Measurements from ENCODE around the gene NT5DC2. TPM values are rescaled to one million over a fixed set of nuclear protein-coding genes. Genes with fewer than 3 reads are reported as not detected.
A peak's percentile ranks its signal among the peaks of the same experiment; 100 is the strongest.

Gene NT5DC2
- total RNA-seq, 2 donors from 2014 or later: 12.5 to 49.1 TPM

DNA sequence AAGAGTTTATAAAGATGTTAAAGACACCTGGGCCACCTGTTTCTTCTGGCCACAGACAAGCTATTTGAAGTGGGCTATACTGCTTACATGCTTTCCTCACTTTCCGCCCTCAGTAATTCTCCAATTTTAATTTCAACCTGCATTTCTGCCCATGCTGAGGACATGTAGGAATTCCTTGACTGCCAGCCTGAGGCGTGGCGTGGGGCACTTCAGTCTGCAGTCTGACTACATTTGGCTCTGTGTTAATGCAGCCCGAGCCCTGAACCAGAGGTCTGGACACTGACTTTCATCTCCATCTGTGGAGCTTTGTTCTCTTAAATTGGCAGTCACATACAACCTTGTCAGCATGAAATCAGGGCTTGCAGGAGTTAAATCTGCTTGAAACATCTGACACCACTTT is 11.3 kb upstream of the NT5DC2 start:
- no peaks in the 10 kb centered on the region for H3K4me1 ChIP-seq
- DNase-seq: no peak
- H3K36me3 ChIP-seq: peaks cover 6% of the 10 kb centered on the region
- TF ChIP-seq, protein P1, sequence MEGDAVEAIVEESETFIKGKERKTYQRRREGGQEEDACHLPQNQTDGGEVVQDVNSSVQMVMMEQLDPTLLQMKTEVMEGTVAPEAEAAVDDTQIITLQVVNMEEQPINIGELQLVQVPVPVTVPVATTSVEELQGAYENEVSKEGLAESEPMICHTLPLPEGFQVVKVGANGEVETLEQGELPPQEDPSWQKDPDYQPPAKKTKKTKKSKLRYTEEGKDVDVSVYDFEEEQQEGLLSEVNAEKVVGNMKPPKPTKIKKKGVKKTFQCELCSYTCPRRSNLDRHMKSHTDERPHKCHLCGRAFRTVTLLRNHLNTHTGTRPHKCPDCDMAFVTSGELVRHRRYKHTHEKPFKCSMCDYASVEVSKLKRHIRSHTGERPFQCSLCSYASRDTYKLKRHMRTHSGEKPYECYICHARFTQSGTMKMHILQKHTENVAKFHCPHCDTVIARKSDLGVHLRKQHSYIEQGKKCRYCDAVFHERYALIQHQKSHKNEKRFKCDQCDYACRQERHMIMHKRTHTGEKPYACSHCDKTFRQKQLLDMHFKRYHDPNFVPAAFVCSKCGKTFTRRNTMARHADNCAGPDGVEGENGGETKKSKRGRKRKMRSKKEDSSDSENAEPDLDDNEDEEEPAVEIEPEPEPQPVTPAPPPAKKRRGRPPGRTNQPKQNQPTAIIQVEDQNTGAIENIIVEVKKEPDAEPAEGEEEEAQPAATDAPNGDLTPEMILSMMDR (IDR thresholded peaks at IDR 0.05): no peak
- H3K4me3 ChIP-seq: no peak overlapping the region
- no peak overlapping the region for H3K27ac ChIP-seq
- H3K9me3 ChIP-seq: no peaks in the 10 kb centered on the region
- H3K9ac ChIP-seq (ENCODE audit: low read depth in 2 of 2, low read length in 2 of 2): no peak overlapping the region
- intact Hi-C loops (cut with DNase I): no loop called here
- no peaks in the 10 kb centered on the region for H3K27me3 ChIP-seq

DNA sequence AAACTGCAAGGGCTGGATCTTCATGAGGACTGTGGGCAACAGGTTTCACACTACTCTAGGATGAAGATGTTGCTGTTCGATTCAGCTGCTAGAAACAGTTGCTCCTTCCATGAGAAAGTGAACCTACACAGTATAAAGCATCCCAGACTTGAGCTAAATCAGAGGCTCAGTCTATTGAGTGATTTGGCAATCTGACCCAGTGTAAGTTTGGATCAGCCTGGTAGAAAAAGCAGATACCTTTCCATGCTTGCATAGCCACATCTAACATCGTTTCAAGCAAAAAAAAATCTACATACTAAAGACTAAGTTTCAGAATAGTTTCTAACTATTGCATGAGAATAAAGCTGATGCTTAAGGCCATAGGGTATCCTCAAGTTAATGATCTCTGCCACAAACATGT is 7.4 kb upstream of the NT5DC2 start:
- DNase-seq: no peak
- no peaks in the 10 kb centered on the region for H3K9me3 ChIP-seq
- H3K36me3 ChIP-seq: no peaks in the 10 kb centered on the region
- H3K4me3 ChIP-seq: no peak overlapping the region
- no peaks in the 10 kb centered on the region for H3K27me3 ChIP-seq
- peaks cover 9% of the 10 kb centered on the region for H3K4me1 ChIP-seq
- no peak overlapping the region for H3K27ac ChIP-seq
- intact Hi-C loops (cut with DNase I): no loop called here
- TF ChIP-seq, protein P1 (IDR thresholded peaks at IDR 0.05): no peak
- H3K9ac ChIP-seq (ENCODE audit: low read depth in 2 of 2, low read length in 2 of 2): no peak overlapping the region

DNA sequence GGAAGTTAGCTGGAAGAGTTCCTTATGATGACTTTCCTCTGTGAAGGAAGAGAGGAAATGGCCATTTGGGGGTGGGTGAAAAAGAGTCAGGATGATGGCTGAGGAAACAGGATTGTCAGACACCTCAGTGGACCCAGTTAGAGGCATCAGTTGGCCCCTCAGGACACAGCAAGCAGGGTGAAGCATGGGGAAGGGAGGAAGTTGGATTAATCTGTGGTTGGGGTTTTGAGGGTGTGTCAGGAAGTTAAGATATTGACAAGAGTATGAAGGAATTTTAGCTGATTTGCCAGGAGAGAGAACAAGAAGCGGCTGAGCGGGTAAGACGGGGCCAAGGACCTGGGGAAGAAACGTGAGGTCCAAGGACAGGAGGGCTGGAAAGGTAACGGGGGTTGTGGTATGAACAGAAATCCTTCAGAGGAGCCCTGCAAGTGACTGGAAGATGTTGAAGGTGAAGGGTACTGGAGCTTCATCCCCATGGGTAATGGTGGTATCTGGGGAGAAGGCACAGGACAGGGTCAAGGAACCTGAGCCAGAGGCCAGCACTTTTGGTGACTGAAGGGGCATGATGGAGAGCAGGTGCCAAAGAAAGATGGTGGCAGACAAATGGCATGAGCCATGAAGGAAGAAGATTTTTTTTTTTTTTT is 5.5 kb upstream of the NT5DC2 start:
- Histone ChIP-seq H3K36me3 (no peaks in the 10 kb centered on the region), H3K4me3 (no peak overlapping the region), H3K9me3 (no peaks in the 10 kb centered on the region), H3K4me1 (peaks cover 14% of the 10 kb centered on the region), H3K27me3 (no peaks in the 10 kb centered on the region), H3K9ac (ENCODE audit: low read depth in 2 of 2, low read length in 2 of 2) (no peak overlapping the region), H3K27ac (no peak overlapping the region)
- TF ChIP-seq, protein P1 (IDR thresholded peaks at IDR 0.05): no peak
- intact Hi-C loops (cut with DNase I): no loop called here
- no peak for DNase-seq

DNA sequence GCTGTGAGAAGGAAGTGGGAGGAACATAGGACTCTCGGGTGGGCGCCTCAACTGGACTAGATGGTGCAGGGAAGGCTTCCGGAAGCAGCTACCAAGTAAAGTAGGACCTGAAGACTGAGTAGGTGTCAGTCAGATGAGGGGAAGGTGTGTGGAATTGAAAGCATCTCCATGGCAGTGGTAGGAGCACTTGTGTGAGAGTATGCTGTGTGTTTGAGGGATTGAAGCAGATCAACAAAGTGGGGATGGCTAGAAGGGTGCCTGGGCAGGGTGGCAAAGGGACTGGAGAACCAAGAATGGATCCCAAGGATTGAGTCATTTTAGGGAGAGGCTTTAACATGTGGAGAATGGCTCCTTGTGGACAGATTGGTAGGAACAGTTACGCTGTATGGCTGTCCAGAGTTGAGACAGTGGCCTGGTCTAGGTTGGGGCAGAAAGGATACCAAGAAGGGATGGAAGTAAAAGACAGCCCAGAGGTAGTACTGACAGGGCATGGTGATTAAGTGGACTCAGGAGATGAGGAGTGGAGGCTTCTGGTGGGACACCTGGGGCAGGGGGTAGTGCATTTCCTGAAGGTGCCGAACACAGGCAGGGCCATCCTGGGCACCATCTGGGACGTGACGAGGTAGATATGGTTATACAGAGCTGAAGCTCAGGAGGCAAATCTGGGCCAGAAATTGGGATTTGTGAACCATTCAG is 4.2 kb upstream of the NT5DC2 start:
- intact Hi-C loops (cut with DNase I): no loop called here
- DNase-seq: peak; percentile 18
- Histone ChIP-seq H3K4me3 (peak overlapping the region; percentile 75), H3K27ac (no peak overlapping the region), H3K36me3 (no peaks in the 10 kb centered on the region), H3K9me3 (no peaks in the 10 kb centered on the region), H3K9ac (ENCODE audit: low read depth in 2 of 2, low read length in 2 of 2) (peak overlapping the region in 1 of 2 donors; percentile 95), H3K4me1 (peaks cover 14% of the 10 kb centered on the region), H3K27me3 (no peaks in the 10 kb centered on the region)
- TF ChIP-seq, protein P1 (IDR thresholded peaks at IDR 0.05): no peak

DNA sequence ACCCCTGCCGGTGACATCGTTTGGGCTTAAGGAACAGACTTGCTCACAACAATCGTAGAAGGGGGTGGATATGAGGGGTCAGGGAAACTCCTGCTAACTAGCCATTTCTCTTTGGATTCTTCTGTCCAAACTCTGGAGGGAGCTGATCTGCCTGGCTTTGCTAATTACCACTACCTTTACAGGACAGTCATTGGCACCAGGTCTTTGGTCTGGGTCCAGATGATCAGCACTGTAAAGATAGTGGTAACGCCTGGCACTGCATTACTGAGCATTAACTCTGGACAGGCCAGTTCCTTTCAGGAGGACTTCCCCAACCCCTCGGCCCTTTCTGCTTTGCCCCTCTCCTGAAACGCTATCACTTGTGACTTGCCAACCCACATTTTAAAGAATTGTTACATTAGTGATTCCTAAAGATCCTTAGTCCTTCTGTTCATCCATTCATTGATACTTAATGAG is 3.5 kb upstream of the NT5DC2 start:
- no peak for DNase-seq
- Histone ChIP-seq H3K9me3 (no peaks in the 10 kb centered on the region), H3K9ac (ENCODE audit: low read depth in 2 of 2, low read length in 2 of 2) (peak overlapping the region; percentile 72 to 95), H3K4me1 (peaks cover 17% of the 10 kb centered on the region), H3K27ac (peak overlapping the region; percentile 88), H3K36me3 (no peaks in the 10 kb centered on the region), H3K4me3 (peak overlapping the region; percentile 75), H3K27me3 (no peaks in the 10 kb centered on the region)
- TF ChIP-seq, protein P1 (IDR thresholded peaks at IDR 0.05): no peak
- intact Hi-C loops (cut with DNase I): no loop called here
